Stimulated activated CD8-positive, alpha-beta memory T cell treated with anti-CD3 and anti-CD28 coated beads, Interleukin-2, amount 100 ng/mL, for 1 hour (primary cell): Measurements from ENCODE around the gene ARPP21.
"Not testable (repeated sequence)": the region's sequence is repeated elsewhere in the genome, so short reads cannot be mapped to it uniquely, and the experiment has no call there.

Experiments
- DNase-seq, 2 donors: peaks; one replicate each; pipeline ENCODE4 v3.0.0-alpha.2; 2020; ENCODE audit warnings: low read depth in 2 of 2

ARPP21 gene

GRCh38 chr3:35780800-35781199 is 141.5 kb downstream of the ARPP21 start:
- DNase-seq = no peak

DNA sequence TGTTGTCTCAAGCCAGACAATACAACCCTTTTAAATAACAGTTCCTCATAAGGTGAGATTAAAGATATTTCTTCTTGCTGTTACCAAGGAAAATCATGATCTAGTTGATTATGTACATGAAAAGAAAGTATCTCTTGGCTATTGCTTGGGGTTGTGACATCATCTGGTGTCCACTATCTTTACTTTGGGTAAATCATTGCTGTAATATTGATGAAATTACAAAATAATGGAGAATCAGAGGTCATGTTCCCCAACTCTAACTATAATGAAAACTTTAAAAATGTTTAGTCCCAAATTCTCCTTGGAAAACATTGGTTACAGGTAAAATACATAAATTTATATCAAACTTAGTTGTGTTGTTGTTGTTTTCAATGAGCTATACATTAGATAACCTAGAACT is 142.2 kb downstream of the ARPP21 start:
- DNase-seq = no peak

DNA sequence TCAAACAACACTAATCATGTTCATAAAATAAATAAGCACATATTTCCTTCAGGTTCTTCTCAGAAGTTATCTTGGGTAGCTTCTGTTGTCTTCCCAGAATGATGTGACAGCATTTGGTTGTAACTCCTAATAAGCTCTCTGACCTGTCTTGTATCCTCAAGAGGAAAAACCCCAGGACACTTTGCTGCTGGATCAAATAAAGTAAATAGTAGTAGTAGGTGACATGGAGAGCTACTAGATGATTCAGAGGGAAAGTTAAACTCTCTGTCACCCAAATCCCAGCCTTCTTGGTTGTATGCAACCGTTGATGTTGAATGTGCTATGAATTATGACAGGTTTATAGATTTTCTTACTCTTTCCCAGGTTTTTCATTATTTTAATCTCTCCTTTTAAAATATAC is 143.0 kb downstream of the ARPP21 start:
- no peak for DNase-seq

GRCh38 chr3:35784169-35784568 is 144.8 kb downstream of the ARPP21 start:
- no peak for DNase-seq

DNA sequence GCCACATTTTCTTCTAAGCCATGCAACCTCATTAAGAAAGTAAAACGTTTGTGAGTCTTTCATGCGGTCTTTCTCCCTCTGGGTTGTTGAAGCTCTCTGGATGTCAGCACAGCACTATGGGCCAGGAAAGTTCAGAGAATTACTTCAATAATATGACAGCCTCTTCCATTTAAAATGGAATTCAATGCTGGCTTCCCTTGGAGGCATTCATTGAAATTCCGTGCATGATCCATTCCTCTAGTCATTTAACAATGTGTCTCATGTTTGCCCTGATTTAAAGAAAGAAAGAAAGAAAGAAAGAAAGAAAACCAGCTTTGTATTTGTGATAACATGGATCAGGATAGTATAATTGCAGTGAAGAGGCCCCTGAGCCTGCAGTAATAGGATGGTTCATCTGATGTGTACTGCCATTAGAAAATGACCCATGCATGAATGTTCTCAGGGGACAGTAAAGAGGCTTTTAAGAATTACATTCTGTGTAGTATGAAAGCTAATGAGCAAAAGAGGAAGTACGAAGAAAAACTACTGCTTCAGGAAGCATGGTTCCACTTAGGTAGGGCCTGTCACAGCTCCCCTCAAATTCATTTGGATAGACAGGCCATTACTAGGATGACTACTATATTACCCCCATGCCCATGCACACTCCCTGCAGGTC is 146.0 kb downstream of the ARPP21 start:
- DNase-seq = no peak

- no peak for DNase-seq
Observed at GRCh38 chr3:35787936-35788335, 148.6 kb downstream of the ARPP21 start.

DNA sequence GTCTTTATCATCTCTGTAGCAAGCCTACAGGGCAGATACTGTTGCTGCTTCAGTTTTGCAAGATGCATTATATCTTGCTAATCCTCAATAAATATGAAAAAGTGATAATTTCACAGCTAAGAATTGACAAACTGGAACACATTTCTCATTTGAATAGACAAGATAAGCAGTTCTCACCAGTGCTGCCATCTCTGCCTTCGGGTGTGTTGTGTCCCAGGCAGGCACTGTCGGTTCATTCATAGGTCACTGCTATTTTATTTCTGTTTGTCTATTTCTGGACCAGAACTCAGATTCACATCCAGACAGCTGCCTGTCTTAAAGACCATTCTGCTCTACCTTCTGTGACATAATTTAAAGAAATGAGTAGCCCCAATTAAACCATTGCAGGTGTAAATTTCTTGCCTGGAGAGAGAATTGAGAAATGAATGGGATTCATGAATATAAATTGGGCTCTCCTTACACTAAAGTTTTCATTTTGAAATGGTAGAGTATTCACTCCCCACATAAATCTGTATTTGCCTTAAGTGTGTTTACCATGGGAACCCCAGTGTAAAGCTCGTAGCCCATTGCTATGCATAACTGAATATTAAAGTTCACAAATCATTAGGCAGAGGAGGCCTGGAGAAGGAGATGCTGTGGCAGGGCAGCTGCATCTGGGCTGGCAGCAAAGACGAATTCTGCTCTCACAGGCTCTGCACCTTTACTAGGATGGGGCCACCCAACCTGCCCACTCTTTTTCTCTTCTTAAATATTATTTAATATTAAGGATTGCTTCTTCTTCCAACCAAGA is 149.9 kb downstream of the ARPP21 start:
- no peak for DNase-seq

- DNase-seq = no peak
Observed at GRCh38 chr3:35790764-35791163, 151.4 kb downstream of the ARPP21 start.

GRCh38 chr3:35793667-35794066 is 154.3 kb downstream of the ARPP21 start:
- DNase-seq = no peak

- no peak for DNase-seq
Observed at GRCh38 chr3:35800960-35801459, 161.7 kb downstream of the ARPP21 start.

DNA sequence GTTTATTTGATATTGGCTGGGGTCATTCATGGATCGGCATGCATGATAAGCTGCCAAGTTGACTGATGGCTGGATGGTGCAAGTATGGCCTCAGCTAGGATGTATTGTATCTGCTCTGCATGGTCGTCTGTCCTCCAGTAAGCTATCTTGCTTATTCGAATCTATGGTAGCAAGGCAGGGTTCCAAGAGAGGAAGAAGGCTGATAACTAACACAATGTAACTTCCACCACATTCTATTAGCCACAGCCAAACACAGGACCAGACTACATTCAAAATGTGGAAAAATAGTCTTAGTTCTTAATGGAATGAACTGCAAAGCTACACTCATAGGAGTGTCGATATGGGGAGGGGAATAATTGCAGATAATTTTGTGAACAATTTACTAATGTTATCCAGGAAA is 175.2 kb downstream of the ARPP21 start:
- DNase-seq = no peak

- DNase-seq = not testable (repeated sequence)
Observed at GRCh38 chr3:35815796-35816195, 176.5 kb downstream of the ARPP21 start.

- no peak for DNase-seq
Observed at GRCh38 chr3:35817216-35817615, 177.9 kb downstream of the ARPP21 start.

DNA sequence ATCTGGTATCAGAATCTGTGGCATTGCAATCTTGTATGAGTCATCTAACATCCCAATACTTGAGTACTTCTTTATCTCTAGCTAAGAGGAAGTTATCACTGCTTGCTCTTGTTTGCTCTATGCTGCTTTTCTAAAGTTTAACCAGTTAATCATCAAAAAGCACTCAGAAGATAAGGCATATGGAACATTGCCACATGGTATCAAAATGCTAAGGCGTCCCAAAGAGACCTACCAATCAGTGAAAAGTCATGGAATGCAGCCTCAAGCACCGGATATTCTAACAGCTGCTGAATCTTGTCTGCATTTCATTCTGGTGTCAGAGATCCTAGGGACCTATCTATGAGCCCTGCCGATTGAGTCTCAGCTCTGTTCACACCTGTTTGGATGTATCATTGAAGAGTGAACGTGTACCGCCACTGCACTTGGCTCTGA is 192.8 kb downstream of the ARPP21 start:
- DNase-seq = no peak
